H54 (cell line): ENCODE data around the gene CFI.
A peak's percentile ranks its signal among the peaks of the same experiment; 100 is the strongest.

Source experiments
- DNase-seq: peaks from one replicate; pipeline ENCODE4 v3.0.0; 2011; ENCODE audit warnings: low spot score, mixed read lengths; ENCODE audit not compliant: insufficient read length
- FAIRE-seq: peaks from 3 replicates; lab custom pipeline; 2011; peaks lifted over from hg19 to GRCh38; lab: Jason Lieb, UNC
- POLR2A ChIP-seq: IDR thresholded peaks from 2 replicates; pipeline ENCODE4 v1.6.1; 2011; ENCODE audit warnings: low read depth, mild to moderate bottlenecking, low read length

CFI gene

GRCh38 chr4:109708435-109708834 lies 93.4 kb downstream of the CFI start:
- no peak for TF ChIP-seq POLR2A
- no peak for FAIRE-seq
- no peak for DNase-seq

GRCh38 chr4:109703664-109704361 lies 98.0 kb downstream of the CFI start:
- TF ChIP-seq POLR2A, result no peak
- FAIRE-seq (no peak), DNase-seq (no peak)

GRCh38 chr4:109702950-109703663 lies 98.7 kb downstream of the CFI start, which contains the start of gene CASP6:
Gene CASP6 (minus strand): TSS chr4:109703445. CDS start chr4:109703395, 50 bp downstream.
- TF ChIP-seq POLR2A, result peak; percentile 56; the same call in 1 of the 2 replicates
- DNase-seq (peak; percentile 47), FAIRE-seq (no peak)

- FAIRE-seq (no peak), DNase-seq (no peak)
- no peak for TF ChIP-seq POLR2A
These were observed 100.0 kb downstream of the CFI start for GRCh38 chr4:109701566-109702410.

GRCh38 chr4:109699553-109700225 lies 102.1 kb downstream of the CFI start:
- no peak for TF ChIP-seq POLR2A
- DNase-seq (no peak), FAIRE-seq (no peak)

GRCh38 chr4:109698656-109699055 lies 103.1 kb downstream of the CFI start:
- no peak for TF ChIP-seq POLR2A
- DNase-seq (no peak), FAIRE-seq (no peak)

GRCh38 chr4:109691411-109691920 lies 110.3 kb downstream of the CFI start:
- no peak for TF ChIP-seq POLR2A
- DNase-seq (no peak), FAIRE-seq (no peak)
